Breast epithelium (tissue), 3 donors: Measurements from ENCODE around the gene DEFB132.

Source experiments
- CTCF ChIP-seq, 3 donors: fragments of 450-650 bp; IDR thresholded peaks; one replicate each; pipeline ENCODE4 v1.5.1; 2016 to 2017; ENCODE audit warnings: antibody characterized with exemption in 3 of 3, mild to moderate bottlenecking in 3 of 3, moderate library complexity in 3 of 3
- POLR2A ChIP-seq: fragments of 450-650 bp; IDR thresholded peaks from one replicate; pipeline ENCODE4 v1.6.1; 2016; ENCODE audit warnings: antibody characterized with exemption, mild to moderate bottlenecking, moderate library complexity

- TF ChIP-seq CTCF (IDR thresholded peaks at IDR 0.05) (no peak), POLR2A (no peak)
Measured at GRCh38 chr20:237489-237888, 20.0 kb upstream of the DEFB132 start.
